KMS-11 (cell line): ENCODE data around the gene FAN1.

Experiments used
- H2AFZ ChIP-seq: fragments of 200-600 bp; sonication (generic); 2 replicates; pipeline ENCODE4 v1.6.1; 2016; ENCODE audit warnings: antibody characterized with exemption, mixed run types, low read depth
- H3K27ac ChIP-seq: fragments of 200-600 bp; sonication (generic); 2 replicates; pipeline ENCODE4 v1.6.1; 2016; ENCODE audit warnings: mild to moderate bottlenecking, mixed run types
- H3K27me3 ChIP-seq: fragments of 200-600 bp; sonication (generic); 2 replicates; pipeline ENCODE4 v1.6.1; 2017; ENCODE audit warnings: mild to moderate bottlenecking, low read depth, mixed run types, moderate library complexity; ENCODE audit not compliant: insufficient read depth
- H3K36me3 ChIP-seq: fragments of 200-600 bp; sonication (generic); 2 replicates; pipeline ENCODE4 v1.6.1; 2017; ENCODE audit warnings: mild to moderate bottlenecking, mixed run types; ENCODE audit not compliant: insufficient read depth
- H3K4me1 ChIP-seq: fragments of 200-600 bp; sonication (generic); 2 replicates; pipeline ENCODE4 v1.6.1; 2016; ENCODE audit warnings: mild to moderate bottlenecking, low read depth, mixed run types; ENCODE audit not compliant: poor library complexity, severe bottlenecking
- H3K4me2 ChIP-seq: fragments of 200-600 bp; sonication (generic); 2 replicates; pipeline ENCODE4 v1.7.0; 2016; ENCODE audit warnings: mild to moderate bottlenecking, mixed run types
- H3K4me3 ChIP-seq: fragments of 200-600 bp; sonication (generic); IDR thresholded peaks from 2 replicates; pipeline ENCODE4 v1.6.1; 2017; ENCODE audit warnings: low read depth, low read length, mixed read lengths; ENCODE audit not compliant: insufficient read depth
- H3K79me2 ChIP-seq: fragments of 200-600 bp; sonication (generic); 2 replicates; pipeline ENCODE4 v1.6.1; 2016; ENCODE audit warnings: low read depth, mixed run types; ENCODE audit not compliant: insufficient read depth
- H3K9ac ChIP-seq: fragments of 200-600 bp; sonication (generic); 2 replicates; pipeline ENCODE4 v1.6.1; 2016; ENCODE audit warnings: mild to moderate bottlenecking, mixed run types
- H4K20me1 ChIP-seq: fragments of 200-600 bp; sonication (generic); 2 replicates; pipeline ENCODE4 v1.6.1; 2016; ENCODE audit warnings: mild to moderate bottlenecking, mixed run types; ENCODE audit not compliant: insufficient read depth
- CTCF ChIP-seq: fragments of 200-600 bp; sonication (generic); conservative IDR thresholded peaks from 2 replicates; pipeline ENCODE4 v1.6.1; 2017; ENCODE audit warnings: low read depth, mild to moderate bottlenecking, antibody characterized with exemption, low read length, moderate library complexity, mixed read lengths

The FAN1 gene

GRCh38 chr15:30930422-30930821, 26.7 kb downstream of the FAN1 start:
- no peak overlapping the region for H3K9ac ChIP-seq
- H2AFZ ChIP-seq = no peak overlapping the region
- H3K4me2 ChIP-seq = no peak overlapping the region
- H3K27me3 ChIP-seq = no peaks in the 10 kb centered on the region
- no peaks in the 10 kb centered on the region for H4K20me1 ChIP-seq
- TF ChIP-seq CTCF = no peak
- peaks cover 1% of the 10 kb centered on the region; the same call in 1 of the 2 replicates for H3K36me3 ChIP-seq
- no peak overlapping the region for H3K4me3 ChIP-seq
- no peak overlapping the region for H3K27ac ChIP-seq
- no peaks in the 10 kb centered on the region for H3K79me2 ChIP-seq
- peaks cover 4% of the 10 kb centered on the region for H3K4me1 ChIP-seq

GRCh38 chr15:30933293-30933692, 29.6 kb downstream of the FAN1 start:
- Histone ChIP-seq H3K27me3 (no peaks in the 10 kb centered on the region), H3K79me2 (no peaks in the 10 kb centered on the region), H3K4me1 (peaks cover 4% of the 10 kb centered on the region), H3K36me3 (no peaks in the 10 kb centered on the region), H3K4me3 (no peak overlapping the region), H3K4me2 (no peak overlapping the region), H2AFZ (no peak overlapping the region), H3K9ac (no peak overlapping the region), H4K20me1 (no peaks in the 10 kb centered on the region), H3K27ac (no peak overlapping the region)
- TF ChIP-seq CTCF = no peak

- Histone ChIP-seq H3K27ac (no peak overlapping the region), H3K9ac (no peak overlapping the region), H3K4me3 (no peak overlapping the region), H3K36me3 (peaks cover 7% of the 10 kb centered on the region; the same call in 1 of the 2 replicates), H3K4me1 (peaks cover 4% of the 10 kb centered on the region), H3K27me3 (no peaks in the 10 kb centered on the region), H3K4me2 (no peak overlapping the region), H4K20me1 (no peaks in the 10 kb centered on the region), H2AFZ (no peak overlapping the region), H3K79me2 (no peaks in the 10 kb centered on the region)
- TF ChIP-seq CTCF = no peak
Observed at GRCh38 chr15:30939161-30939560, 35.4 kb downstream of the FAN1 start.

- Histone ChIP-seq H3K79me2 (no peaks in the 10 kb centered on the region), H3K27ac (no peak overlapping the region), H3K36me3 (peaks cover 7% of the 10 kb centered on the region; the same call in 1 of the 2 replicates), H3K27me3 (no peaks in the 10 kb centered on the region), H3K4me2 (no peak overlapping the region), H2AFZ (no peak overlapping the region), H3K9ac (no peak overlapping the region), H3K4me3 (no peak overlapping the region), H3K4me1 (no peaks in the 10 kb centered on the region), H4K20me1 (no peaks in the 10 kb centered on the region)
- no peak for TF ChIP-seq CTCF
Observed at GRCh38 chr15:30940359-30940758, 36.6 kb downstream of the FAN1 start.
